Activated naive CD4-positive, alpha-beta T cell treated with Interleukin-2 at 50 U/mL for 16 hours (primary cell): ENCODE results near the gene NR5A2.

Experiments
- DNase-seq: peaks from one replicate; pipeline ENCODE4 v3.0.0-alpha.2; 2020

Gene NR5A2

DNA sequence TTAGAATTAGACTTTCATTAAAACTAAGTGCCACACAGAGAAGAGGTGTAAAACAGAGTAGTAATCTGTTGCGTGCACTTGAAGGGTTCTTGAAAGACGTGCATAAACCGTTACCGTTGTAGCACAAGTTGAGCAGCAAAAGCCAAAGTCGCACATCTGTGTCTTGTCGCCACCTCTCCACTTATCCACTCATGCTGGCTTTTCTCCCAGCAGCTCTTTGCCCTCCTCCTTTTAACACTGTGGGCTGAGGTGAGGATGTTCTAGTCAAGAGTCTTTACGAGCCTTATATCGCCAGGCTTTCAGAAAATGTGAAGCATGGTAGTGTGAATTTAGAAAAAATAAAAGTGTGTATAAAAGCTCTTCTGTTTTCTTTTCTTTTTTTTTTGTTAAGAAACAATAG is 48.0 kb downstream of the NR5A2 start:
- DNase-seq = no peak

DNA sequence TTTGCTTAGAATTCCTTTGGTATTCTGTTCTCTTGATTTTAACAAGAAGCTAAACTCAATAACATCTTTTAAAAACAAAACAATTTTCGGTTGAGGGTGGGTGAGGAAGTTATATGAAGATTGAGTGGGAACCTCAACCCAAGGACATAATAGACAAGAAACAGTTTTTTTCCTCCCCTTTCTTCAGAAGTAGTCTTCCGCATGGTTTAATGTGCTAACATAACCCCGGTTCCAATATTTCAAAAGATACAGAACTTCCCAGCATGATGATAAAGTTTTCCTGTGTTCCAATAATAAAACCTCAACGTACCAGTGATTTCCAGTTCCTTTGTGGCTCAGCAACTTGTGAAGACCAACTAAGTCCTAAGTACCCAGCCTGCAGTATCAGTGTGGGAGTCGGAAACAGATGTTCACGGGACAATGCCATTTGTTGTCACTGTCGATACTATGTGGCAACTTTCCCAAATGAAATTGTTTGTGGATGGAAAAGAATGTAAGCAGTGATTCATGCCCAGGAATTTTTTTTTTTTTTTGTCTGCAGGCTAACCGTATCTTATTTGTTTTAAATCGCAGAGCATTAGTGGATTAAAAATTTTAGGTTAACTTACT is 48.5 kb downstream of the NR5A2 start:
- no peak for DNase-seq

DNA sequence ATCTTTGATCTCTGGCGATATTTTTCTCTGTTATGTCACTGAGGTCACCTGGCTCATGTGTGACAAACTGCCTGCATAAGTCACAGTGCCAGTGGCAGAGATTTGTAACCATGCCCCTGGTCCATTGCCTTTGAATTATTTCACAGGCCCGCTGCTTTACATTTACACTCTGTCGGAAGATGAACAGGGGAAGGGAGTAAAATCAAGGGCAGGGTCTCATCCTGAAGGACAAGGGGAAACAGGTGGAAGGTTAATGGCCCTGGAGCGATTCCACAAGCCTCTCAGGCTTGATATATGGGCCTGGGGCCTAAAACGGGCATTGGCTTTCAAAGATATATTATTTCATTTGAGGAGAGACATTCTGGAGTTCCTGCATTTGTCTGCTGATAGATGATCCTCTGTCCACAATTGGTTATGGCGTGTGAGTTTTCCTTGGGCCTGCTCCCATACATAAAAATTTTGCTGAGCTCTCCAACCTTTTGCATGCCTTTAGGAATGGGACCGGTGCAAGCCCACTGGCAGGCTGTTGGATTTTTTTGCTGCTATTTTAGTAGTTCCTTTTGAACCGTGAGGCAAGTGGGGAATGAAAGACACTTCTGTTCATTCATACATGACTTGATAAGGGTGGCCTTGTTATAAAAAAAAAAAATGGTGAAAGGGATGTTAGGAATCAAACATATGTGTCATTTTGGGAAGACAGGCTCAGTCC is 51.9 kb downstream of the NR5A2 start:
- DNase-seq = no peak

DNA sequence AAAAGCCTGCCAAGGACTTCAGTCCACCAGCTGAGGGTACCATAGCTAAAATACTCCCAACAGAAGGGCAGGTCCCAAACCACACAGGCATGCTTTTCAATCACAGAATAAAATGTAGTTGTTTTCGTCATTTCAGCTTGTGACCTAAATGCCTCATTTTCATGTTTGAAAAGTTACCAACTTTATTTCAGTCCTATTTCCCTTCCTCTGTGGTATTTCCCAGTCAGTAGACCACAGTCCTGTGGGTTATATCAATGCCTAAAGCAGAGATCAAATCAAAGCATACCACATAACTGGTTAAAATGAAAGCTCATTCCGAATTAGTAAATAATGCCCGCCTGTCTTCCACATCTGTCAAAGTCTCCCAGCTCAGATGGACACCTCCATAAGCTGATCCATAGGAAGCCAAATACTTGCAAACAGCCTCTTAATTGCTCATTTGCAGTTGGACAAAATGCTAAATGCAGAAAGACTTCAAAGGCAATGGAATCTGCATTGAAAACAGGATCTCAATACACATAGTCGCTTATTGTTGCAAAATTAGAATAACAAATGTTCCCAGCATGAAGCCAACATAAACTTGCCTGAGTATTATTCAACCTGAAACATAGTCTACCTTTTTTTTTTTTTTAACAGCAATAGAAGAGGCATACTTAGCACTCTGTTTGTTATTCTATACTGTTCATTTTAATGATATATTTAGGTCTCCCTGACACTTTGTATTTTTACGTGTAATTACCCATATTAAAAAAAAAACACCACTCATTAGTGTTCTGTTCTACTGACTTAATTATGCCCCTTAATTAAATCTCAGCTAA is 53.9 kb downstream of the NR5A2 start:
- no peak for DNase-seq

DNA sequence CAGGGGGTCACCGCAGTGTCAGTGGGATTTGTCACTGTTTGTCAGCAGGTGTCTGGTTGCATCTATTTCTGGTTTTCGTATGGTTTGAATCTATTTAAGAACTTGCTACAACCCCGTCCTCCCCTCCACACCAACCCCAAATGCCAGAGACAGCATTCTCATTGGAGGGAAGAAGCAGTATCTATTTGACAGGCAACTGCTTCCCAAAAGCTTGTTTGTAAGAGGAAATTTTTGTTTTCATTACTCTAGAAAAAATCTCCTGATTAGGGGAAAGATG is 54.4 kb downstream of the NR5A2 start:
- DNase-seq = no peak

DNA sequence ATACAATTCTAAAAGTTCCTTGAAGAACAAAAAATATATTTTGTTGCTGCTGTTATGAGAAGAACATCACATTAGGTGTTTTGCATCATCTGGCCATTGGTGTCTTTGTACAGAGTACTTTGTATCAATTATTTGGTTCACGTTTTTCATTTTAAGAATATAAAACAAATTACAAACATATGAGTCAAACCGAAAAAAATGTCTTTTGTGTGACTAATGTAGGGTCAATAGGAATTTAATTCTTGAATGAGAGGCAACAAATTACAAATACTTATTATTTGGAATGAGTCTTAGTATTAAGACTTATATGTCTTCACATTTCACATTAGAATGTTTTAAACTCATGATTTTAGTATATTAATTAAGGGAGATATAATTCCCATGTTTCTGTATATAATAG is 54.8 kb downstream of the NR5A2 start:
- no peak for DNase-seq

DNA sequence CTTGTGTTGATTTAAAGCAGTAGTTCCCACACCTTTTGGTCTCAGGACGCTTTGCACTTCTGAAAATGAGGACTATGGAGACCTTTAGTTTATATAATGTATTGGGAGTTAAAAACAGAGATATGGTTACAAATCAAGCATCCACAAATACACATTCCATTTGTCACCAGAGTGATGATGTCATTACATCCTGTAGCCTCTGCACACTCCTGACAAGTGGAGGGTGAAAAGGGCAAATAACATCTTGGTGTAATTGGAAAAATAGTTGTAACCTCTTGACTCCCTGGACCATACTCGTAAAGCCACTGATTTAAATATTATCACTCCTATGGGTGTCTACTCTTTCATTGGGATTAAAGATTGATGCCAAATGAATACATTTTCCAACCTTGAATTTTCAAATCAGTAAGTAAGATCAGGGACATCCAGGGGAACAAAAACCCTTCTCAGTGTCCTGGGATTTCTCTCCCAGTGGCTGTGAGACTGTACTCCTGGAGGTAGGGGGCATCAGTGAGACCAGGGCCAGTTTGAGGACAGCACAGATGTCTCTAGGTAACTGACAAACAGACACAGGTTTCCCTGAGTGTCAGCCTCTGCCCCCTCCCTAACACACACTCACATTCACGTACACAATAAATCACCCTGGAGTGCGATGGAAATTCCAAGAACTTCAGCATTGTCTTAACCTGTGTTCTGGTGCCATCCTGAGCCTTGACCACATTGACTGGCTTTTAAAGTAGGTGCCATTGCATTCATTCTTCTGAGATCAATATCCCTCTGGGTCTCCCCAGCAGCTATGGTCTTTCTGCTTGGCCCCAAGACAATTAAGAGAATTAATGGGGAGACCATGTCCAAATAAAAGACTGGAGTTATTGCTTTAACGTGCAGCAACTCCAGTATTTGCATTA is 63.0 kb downstream of the NR5A2 start:
- no peak for DNase-seq

DNA sequence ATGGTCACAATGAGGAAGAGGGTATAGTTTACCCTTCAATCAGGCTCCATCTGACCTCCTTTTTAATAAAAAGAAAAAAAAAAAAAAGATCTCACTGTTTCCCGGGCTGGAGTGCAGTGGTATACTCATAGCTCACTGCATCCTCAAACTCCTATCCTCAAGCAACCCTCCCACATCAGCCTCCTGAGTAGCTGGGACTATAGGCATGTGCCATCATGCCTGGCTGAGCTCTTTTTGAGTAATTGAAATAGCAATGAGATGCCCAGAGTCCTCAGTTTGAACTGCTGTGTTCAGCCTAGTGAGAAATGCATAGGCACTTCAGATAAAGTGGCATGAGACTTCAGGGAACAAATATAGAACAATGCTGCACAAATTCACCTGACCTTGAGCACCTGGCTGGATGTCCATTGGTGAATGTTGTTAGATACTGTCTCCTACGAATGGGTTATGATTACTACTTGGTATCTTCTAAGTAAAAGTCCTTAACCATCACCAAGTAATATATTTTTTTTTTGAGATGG is 67.6 kb downstream of the NR5A2 start:
- DNase-seq = no peak

DNA sequence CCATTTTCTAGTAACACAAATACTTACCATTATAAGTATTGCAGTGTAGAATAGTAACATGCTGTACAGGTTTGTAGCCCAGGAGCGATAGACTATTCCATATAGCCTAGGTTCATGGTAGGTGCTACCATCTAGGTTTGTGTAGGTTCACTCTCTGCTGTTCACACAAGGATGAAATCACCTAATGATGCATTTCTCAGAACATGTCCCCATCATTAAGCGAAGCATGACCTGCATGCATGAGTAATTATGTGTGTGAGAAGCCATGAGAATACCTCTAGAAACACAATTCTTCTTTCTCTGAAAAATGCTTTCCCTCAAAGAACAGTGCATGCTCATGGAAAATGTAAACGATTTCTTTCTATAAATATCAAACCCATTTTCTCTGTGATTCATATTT is 69.3 kb downstream of the NR5A2 start:
- no peak for DNase-seq

DNA sequence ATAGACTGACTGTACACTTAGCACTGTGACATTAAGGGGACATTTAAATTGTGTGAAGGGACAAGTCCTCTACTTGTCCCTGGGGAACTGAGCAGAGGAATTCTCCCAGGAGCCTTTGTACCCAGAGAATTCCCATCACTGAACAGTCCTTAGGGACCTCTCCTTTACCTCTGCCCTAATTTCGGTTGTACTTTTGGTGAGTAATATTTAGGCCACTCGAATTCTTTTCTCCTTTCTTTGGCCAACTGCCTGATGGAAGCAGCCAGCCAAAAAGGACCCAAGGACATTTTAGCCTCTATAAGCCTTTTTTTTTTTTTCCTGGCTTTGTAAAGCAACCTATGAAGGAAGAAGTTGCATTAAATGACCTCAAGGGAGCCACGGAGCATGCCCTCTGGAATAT is 71.5 kb downstream of the NR5A2 start:
- DNase-seq = no peak

DNA sequence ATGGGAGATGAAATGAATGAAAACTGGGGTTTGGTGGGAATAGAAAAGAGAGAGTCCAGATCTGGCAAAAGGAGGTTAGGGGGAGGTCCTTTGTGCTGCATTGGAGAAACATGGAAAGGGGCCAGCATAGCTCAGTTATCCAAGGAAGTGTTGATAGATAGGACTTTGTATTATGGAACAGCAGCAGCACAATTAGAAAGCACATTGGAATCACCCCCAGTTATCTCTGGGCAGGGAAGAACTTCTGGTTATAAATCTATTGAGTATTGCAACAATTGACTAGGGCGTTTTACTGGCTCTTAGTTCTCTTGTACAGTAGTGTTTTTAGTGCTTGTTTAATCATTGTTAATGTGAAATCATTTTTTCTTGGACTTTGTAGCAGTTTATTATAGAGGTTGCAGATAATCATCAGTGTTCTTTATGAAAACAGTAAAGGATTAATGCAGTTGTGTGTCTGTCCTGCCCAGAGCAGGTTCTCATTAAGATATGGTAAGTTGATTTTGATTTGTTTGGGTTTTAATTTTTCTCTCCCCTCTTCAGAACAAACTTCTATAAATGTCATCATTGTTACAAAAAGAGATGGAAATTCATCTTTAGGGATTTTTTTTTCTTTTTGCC is 76.6 kb downstream of the NR5A2 start:
- no peak for DNase-seq

DNA sequence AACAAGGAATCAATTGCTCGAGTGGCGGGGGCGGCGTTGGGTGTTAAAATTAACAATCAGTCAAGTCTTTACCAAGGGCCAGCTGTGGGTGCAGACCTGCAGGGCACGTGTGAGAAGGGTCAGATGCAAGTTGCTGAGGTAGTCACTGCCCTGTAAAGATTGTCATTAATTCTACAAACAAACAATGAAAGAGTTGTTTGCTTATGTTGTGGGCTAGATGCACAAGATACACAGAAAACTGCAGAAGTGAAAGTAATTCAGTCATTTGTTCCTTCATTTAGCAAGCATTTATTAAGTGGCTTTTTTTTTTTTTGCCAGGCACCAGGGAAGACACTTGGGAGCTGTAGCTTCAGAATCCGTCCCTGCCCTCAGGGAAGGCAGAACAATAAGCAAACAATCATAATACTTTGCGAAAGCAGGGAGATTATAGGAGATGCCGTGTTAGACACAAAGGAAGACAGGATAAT is 79.5 kb downstream of the NR5A2 start:
- no peak for DNase-seq

DNA sequence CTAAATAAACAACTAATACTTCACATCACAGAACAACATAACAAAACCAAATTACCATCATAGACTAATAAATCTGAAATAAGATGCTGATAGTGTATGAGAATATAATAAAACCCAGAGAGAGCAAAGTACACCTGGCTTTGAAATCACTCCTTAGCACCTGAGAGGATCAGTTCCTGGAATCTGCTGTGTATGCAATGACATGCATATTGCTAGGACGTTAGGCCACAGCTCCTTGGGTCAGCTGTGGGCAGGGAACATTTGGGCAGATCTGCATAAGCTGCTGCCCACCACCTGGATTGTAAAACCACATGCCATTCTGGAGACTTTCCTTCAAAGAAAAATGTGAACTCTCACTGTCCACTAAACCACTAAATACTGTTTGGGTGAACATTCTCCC is 81.1 kb downstream of the NR5A2 start:
- DNase-seq = no peak

DNA sequence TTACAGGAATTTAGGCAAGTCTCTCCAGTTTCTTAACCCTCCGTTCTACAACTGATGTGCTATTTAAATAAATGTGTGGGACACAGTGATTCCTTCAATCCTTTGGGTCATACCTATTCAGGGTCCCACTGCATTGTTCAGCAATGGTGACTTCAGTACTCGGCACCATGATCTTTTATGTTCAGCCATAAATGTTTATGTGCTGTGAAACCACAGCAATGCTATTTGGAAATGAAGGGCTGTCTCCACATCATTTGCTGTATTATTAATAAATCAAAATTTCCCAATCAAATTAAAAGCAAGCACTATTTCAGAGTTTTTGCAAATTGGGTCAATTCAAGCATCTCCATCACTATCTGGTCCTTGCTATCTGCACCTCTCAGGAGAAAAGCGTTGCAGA is 84.8 kb downstream of the NR5A2 start:
- DNase-seq = no peak

DNA sequence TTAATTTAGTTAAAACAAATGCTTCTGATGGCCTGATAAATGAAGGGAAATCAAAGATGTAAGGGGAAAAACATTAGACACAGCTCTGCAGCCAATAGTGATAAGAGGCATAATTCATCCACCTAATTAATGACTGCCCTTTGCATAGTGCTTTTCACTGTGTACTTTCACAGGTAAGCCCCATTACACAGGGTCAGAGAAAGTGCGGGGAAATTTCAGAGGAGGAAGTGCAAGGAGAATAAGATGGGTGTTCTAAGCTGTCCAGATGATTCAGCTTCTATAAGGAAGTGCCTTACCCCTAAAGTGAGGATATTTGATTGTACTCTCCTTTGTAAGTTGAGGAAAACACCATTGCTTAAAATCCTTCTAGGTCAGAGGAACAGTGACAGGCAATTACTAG is 88.0 kb downstream of the NR5A2 start:
- no peak for DNase-seq

DNA sequence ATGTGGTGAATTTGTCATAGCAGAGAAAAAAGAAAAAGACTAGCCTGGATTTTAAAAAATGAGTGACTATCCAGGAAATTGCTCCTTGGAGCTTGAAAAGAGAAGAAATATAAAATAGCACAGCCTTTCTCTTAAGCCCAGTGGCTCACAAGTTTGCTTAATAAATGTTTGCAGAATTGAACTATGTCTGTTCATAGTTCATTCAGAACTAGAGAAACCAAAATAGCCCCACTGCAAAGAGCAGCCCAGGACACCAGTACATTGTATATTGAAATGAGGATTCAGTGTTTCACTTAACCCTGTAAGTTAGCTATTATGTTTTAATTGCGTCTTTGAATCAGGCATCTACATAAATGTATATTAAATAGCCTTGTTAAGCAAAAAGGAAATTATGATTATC is 88.8 kb downstream of the NR5A2 start:
- no peak for DNase-seq

DNA sequence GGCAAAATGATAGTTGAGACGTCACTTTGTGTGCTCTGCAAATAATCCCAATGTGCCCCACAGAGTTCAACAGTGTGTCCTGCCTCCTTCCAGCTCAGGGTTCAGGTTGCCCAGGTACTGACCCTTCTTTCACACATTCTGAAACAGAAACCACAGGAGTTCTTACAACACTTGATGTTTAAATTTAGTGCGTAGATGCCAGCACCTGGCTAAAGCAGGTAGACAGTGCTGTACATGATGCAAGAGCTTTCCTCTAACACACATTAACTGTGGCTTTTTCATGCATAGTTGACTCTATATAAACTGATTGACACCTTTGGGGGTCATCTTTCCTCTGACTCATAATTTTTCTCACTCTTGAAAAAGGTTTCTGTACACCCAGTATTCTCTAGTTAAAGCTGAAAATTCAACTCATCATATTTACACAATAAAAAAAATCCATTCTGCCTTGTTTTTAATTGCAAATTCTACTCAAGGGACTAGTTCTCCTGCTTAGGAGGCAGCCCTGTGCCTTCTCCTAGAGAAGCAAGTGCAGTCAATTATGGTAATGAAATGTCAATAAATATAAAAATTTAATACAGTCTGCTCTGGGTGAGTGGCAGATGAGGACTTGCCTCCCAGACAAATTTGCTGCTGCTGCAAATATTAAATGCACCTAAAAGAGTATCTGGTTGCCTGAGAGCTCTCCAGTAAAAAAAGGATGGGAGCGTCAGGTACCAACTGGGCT is 91.4 kb downstream of the NR5A2 start:
- DNase-seq = no peak

DNA sequence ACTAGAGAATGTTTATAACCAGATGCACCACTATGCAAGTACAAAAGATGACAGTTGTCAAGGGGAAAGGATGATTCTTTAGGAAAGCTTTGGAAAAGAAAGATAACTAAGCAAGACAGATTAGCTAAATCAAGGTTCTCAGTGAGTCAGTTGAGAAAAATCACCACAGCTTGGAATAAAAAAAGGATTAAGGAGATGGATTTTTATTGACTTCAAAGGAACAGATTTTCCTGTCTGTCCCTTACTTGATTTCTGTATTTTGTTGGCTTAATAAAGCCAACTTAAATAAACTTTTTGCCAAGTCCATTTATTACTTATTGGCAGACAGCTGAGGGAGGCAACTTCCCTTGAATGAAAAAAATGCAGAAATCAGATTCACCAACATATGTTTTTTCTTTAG is 93.9 kb downstream of the NR5A2 start:
- no peak for DNase-seq

DNA sequence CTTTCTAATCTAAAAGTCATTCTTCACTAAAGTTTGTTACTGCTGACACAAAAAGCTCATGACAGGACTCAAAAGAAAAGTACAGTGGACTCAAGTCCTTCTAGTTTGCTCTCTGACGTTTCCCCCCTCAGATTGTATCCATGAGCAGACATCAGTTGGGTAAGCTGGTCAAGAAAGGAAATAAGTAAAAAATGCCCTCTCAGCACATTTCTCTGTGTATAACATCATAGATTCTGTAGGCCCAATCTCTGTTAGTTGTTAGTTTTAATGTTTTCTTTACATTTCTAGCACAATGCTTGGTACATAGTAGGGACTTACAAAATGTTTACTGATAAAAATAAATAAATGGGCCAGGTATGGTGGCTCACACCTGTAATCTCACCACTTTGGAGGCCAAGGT is 96.8 kb downstream of the NR5A2 start:
- DNase-seq = no peak

DNA sequence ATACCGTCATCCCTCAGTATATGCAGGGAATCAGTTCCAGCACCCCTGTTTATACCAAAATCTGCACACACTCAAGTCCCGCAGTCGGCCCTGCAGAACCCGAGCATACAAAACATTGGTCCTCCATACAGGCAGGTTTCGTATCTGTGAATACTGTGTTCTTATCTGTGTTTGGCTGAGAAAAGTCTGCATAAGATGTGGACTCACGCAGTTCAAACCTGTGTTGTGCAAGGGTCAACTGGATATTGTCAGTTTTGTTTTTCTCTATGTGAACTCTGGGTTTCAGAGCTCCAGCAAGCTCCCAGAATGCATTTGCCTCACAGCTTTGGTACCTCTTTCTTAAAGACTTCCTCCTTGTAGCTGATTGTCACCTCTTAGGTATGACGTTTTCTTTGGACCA is 100.6 kb downstream of the NR5A2 start:
- DNase-seq = no peak

DNA sequence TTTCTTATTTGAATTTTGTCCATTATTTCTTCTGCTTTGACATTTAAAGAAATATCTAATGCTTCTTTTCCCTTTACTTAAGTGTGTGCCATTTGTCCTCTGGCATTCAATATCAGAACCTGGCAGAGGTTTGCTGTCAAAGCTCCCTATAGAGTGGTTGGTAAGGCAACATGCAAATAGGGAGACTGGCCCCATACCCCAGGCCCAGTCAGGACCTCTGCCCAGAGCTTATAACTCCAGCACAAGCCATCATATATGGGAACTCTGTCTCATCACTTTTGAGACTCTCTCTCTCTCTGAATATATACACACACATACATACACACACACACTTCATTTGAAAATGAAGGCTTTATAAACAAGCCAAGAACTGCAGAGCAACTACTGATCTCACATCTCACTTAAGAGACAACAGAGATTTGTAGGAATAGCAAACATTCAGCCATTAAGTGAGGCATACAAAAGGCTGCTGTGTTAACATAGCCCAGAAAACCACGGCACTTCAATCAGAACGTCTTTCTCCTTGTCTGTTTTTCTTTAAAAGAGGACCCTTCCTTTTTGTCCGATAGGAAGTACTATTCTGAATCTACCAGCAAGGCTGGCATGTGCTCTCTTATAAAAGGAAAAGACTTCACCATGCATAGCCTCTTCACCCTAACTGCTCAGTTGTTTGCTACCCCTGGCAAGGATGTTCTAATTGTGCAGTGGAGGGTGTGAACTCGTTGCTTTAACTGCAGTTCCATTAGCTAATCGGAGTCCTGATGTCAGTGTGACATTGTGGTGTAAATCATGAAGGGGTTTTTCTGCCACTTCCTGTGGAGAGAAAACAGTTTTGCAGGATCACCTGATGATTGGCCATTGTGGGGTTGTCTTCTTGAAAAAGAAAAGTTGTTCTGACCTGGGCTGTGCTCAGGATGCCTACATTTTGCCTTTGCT is 101.7 kb downstream of the NR5A2 start:
- DNase-seq = no peak
